Prostate gland (tissue), 2 donors: Measurements from ENCODE around the gene FAM168A.

Experiments
- CTCF ChIP-seq, 4 experiments: fragments of 200-600 bp in 2 of 4; fragments of 450-650 bp in 2 of 4; sonication (generic) in 2 of 4; IDR thresholded peaks; 1 replicate in 3 of 4; 2 replicates in 1 of 4; pipeline ENCODE4 v1.5.1; 2016 to 2019; ENCODE audit warnings: antibody characterized with exemption in 4 of 4, mild to moderate bottlenecking in 2 of 4, moderate library complexity in 2 of 4
- POLR2A ChIP-seq: fragments of 450-650 bp; IDR thresholded peaks from one replicate; pipeline ENCODE4 v1.6.1; 2016; ENCODE audit warnings: antibody characterized with exemption, mild to moderate bottlenecking

DNA sequence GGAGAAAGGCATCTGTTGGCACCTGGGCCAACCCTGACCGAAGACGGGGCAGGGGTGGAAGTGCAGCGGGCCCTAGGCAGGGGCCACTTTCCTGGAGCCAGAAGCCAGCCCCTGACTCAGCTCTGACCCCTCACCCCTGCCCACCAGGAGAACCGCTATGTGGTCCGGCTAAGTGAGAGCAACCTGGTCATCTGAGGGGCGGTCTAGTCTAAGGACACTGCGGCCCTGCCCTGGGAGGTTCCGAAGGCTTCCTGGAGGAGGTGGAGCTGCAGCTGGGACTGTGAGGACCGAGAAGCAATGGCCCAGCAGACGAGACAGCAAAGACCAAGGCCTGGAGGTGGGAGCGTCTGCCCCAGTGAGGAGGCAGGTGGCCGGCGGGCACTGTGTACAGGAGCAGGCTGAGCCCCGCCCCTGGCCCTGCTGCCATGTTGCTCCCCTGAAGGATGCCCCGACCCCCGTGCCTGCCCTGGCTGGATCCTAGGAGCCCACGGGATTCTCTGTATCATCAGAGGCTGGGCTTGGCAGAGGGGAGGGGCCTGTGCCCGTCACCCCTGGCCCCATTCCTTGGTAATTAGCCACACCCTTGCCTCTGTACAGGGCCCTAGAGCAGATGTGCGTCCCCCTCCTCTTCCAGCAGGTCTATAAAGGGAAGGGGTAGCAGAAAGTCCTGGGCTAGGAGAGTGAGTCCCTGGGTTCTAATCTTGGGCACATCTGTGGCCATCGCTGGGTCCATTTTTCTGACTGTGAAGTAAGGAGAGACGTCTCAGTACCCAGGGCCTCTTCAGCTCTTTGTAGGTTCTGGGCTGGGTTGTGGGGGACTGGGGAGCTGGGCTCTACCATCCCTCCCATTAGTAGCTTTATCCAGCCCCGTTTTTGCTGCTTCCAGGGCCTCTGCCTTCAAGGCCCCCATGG, 202.4 kb downstream of the FAM168A start:
- TF ChIP-seq CTCF (IDR thresholded peaks at IDR 0.05) (no peak), POLR2A (no peak)
